GM19099 (cell line): Measurements from ENCODE around the gene WDR72.

ENCODE experiments used
- POLR2A ChIP-seq: IDR thresholded peaks from 3 replicates; pipeline ENCODE4 v1.6.1; 2011; ENCODE audit warnings: low read depth; ENCODE audit not compliant: insufficient read length; ENCODE audit errors: extremely low read depth

The WDR72 gene

GRCh38 chr15:53525894-53526293, 233.6 kb downstream of the WDR72 start:
- no peak for TF ChIP-seq POLR2A

- TF ChIP-seq POLR2A, result no peak
These were observed 236.5 kb downstream of the WDR72 start for GRCh38 chr15:53522991-53523390.

- TF ChIP-seq POLR2A, result no peak
These were observed 238.5 kb downstream of the WDR72 start for GRCh38 chr15:53520996-53521395.

- TF ChIP-seq POLR2A, result no peak
These were observed 246.0 kb downstream of the WDR72 start for GRCh38 chr15:53513431-53513830.

GRCh38 chr15:53512029-53512428, 247.4 kb downstream of the WDR72 start:
- TF ChIP-seq POLR2A, result no peak

GRCh38 chr15:53511175-53511574, 248.3 kb downstream of the WDR72 start:
- TF ChIP-seq POLR2A, result no peak

- no peak for TF ChIP-seq POLR2A
These were observed 253.1 kb downstream of the WDR72 start for GRCh38 chr15:53506370-53506769.

GRCh38 chr15:53498996-53499395, 260.5 kb downstream of the WDR72 start:
- no peak for TF ChIP-seq POLR2A

- TF ChIP-seq POLR2A, result no peak
These were observed 269.1 kb downstream of the WDR72 start for GRCh38 chr15:53490341-53490740.

- no peak for TF ChIP-seq POLR2A
These were observed 277.4 kb downstream of the WDR72 start for GRCh38 chr15:53482055-53482454.

- TF ChIP-seq POLR2A, result no peak
These were observed 281.3 kb downstream of the WDR72 start for GRCh38 chr15:53477981-53478766.

- no peak for TF ChIP-seq POLR2A
These were observed 285.6 kb downstream of the WDR72 start for GRCh38 chr15:53473886-53474285.

- TF ChIP-seq POLR2A, result no peak
These were observed 286.0 kb downstream of the WDR72 start for GRCh38 chr15:53473435-53473834.

GRCh38 chr15:53472883-53473282, 286.6 kb downstream of the WDR72 start:
- TF ChIP-seq POLR2A, result no peak

- TF ChIP-seq POLR2A, result no peak
These were observed 287.3 kb downstream of the WDR72 start for GRCh38 chr15:53472210-53472609.

- TF ChIP-seq POLR2A, result no peak
These were observed 288.7 kb downstream of the WDR72 start for GRCh38 chr15:53470743-53471142.

GRCh38 chr15:53469422-53469821, 290.0 kb downstream of the WDR72 start:
- no peak for TF ChIP-seq POLR2A
